ENCODE data around the gene CACNA2D3.

DNA sequence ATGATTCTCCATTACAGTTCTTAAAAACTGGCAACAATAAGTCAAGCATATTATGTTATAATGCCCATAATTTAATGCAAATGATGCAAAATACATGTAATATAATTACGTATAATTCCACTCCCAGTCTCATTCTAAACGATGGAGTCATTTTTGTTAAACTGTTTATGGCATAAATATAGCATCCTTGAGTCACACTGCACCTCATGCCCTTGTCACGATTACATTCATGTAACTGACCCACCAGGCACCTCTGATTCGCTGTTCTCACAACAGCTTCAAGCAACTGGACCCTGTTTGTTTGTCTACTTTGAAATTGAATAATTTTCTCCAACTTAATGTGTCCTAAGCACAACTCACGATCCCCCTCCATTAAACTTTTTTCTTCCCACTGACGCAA is 953.5 kb downstream of the CACNA2D3 start:
- no peak for TF ChIP-seq CTCF (IDR thresholded peaks at IDR 0.05)
- no peak for TF ChIP-seq ZFX (IDR thresholded peaks at IDR 0.05; ENCODE audit: borderline replicate concordance)
